Lower lobe of right lung (tissue), 2 donors: ENCODE measurements around the gene PIGK. TPM values are rescaled to one million over a fixed set of nuclear protein-coding genes. Genes with fewer than 3 reads are reported as not detected.
A peak's percentile ranks its signal among the peaks of the same experiment; 100 is the strongest.

Experiments used
- ATAC-seq, 2 donors: fragments of 200-7000 bp; cut with Tn5 transposase; one replicate each; pipeline ENCODE4 v1.9.1; 2020 to 2022; ENCODE audit warnings: mild to moderate bottlenecking in 2 of 2, moderate library complexity in 2 of 2
- DNase-seq: peaks from one replicate; pipeline ENCODE4 v3.0.0-alpha.2; 2020
- H3K27ac ChIP-seq: fragments of 200-600 bp; one replicate; pipeline ENCODE4 v1.8.0; 2022
- H3K27me3 ChIP-seq: fragments of 200-600 bp; one replicate; pipeline ENCODE4 v1.8.0; 2022; ENCODE audit warnings: low read depth
- H3K36me3 ChIP-seq: fragments of 200-600 bp; one replicate; pipeline ENCODE4 v1.8.0; 2022; ENCODE audit warnings: mild to moderate bottlenecking
- H3K4me1 ChIP-seq: fragments of 200-600 bp; one replicate; pipeline ENCODE4 v1.8.0; 2022
- H3K4me3 ChIP-seq: fragments of 200-600 bp; one replicate; pipeline ENCODE4 v1.8.0; 2022; ENCODE audit warnings: mild to moderate bottlenecking
- H3K9me3 ChIP-seq: fragments of 200-600 bp; one replicate; pipeline ENCODE4 v1.8.0; 2022
- CTCF ChIP-seq: fragments of 200-600 bp; IDR thresholded peaks from one replicate; pipeline ENCODE4 v1.8.0; 2022; ENCODE audit warnings: antibody characterized with exemption, mild to moderate bottlenecking
- intact Hi-C: fragments of 100-400 bp; cut with DNase I; formaldehyde crosslinking; loops from one replicate; pipeline ENCODE4 v1.11.0; 2022
- total RNA-seq: library from RNA; stranded (reverse); fragmentation: NEBNext Ultra II Directional; extraction: Animal tissue kit (Norgen Biotek cat#: 25700); gene quantifications from one replicate; pipeline ENCODE4 v1.2.1, GENCODE V29; 2021
- donor health status: DM: no; HTN: yes; CAD: no; lungs with severe emphysema.

PIGK gene
- total RNA-seq, 1 donor from 2014 or later = 27.1 TPM

- H3K9me3 ChIP-seq = no peaks in the 10 kb centered on the region
- H3K4me3 ChIP-seq = no peak overlapping the region
- ATAC-seq = no peak
- H3K4me1 ChIP-seq = no peaks in the 10 kb centered on the region
- H3K36me3 ChIP-seq = no peaks in the 10 kb centered on the region
- no peak for DNase-seq
- no peak overlapping the region for H3K27ac ChIP-seq
- no peaks in the 10 kb centered on the region for H3K27me3 ChIP-seq
- no peak for TF ChIP-seq CTCF
- intact Hi-C loops = no loop called here
These were observed 73.0 kb downstream of the PIGK start for GRCh38 chr1:77146270-77146669.

- no peak overlapping the region for H3K4me3 ChIP-seq
- no peak for ATAC-seq
- no peaks in the 10 kb centered on the region for H3K9me3 ChIP-seq
- H3K4me1 ChIP-seq = no peaks in the 10 kb centered on the region
- no peak for DNase-seq
- H3K27me3 ChIP-seq = no peaks in the 10 kb centered on the region
- no peak overlapping the region for H3K27ac ChIP-seq
- intact Hi-C loops = no loop called here
- H3K36me3 ChIP-seq = no peaks in the 10 kb centered on the region
- TF ChIP-seq CTCF = peak; percentile 34
These were observed 75.6 kb downstream of the PIGK start for GRCh38 chr1:77143529-77144121.

GRCh38 chr1:77139389-77139788, 79.8 kb downstream of the PIGK start:
- H3K4me1 ChIP-seq = no peaks in the 10 kb centered on the region
- H3K9me3 ChIP-seq = no peaks in the 10 kb centered on the region
- H3K27me3 ChIP-seq = no peaks in the 10 kb centered on the region
- DNase-seq (no peak), ATAC-seq (no peak)
- intact Hi-C loops = no loop called here
- H3K4me3 ChIP-seq = no peak overlapping the region
- TF ChIP-seq CTCF = no peak
- no peak overlapping the region for H3K27ac ChIP-seq
- H3K36me3 ChIP-seq = no peaks in the 10 kb centered on the region

GRCh38 chr1:77134359-77134758, 84.9 kb downstream of the PIGK start:
- H3K27me3 ChIP-seq = no peaks in the 10 kb centered on the region
- no peak for TF ChIP-seq CTCF
- ATAC-seq (no peak), DNase-seq (no peak)
- H3K36me3 ChIP-seq = no peaks in the 10 kb centered on the region
- no peaks in the 10 kb centered on the region for H3K4me1 ChIP-seq
- no peak overlapping the region for H3K4me3 ChIP-seq
- H3K9me3 ChIP-seq = no peaks in the 10 kb centered on the region
- H3K27ac ChIP-seq = no peak overlapping the region
- intact Hi-C loops = no loop called here

GRCh38 chr1:77133731-77134358, 85.4 kb downstream of the PIGK start:
- no peak overlapping the region for H3K27ac ChIP-seq
- H3K4me1 ChIP-seq = no peaks in the 10 kb centered on the region
- TF ChIP-seq CTCF = no peak
- no peaks in the 10 kb centered on the region for H3K27me3 ChIP-seq
- no peaks in the 10 kb centered on the region for H3K36me3 ChIP-seq
- H3K4me3 ChIP-seq = no peak overlapping the region
- ATAC-seq = no peak
- intact Hi-C loops = no loop called here
- no peak for DNase-seq
- H3K9me3 ChIP-seq = no peaks in the 10 kb centered on the region
